AG10803 (cell line): ENCODE results near the gene ERRFI1.
"Not testable (repeated sequence)": the region's sequence is repeated elsewhere in the genome, so short reads cannot be mapped to it uniquely, and the experiment has no call there.

Experiments used
- DNase-seq: peaks from one replicate; pipeline ENCODE4 v3.0.0; 2010; ENCODE audit warnings: low read depth
- H3K4me3 ChIP-seq: 2 replicates; pipeline ENCODE4 v1.5.1; 2011; ENCODE audit warnings: mild to moderate bottlenecking, low read length, control low read depth
- CTCF ChIP-seq: conservative IDR thresholded peaks from 2 replicates; pipeline ENCODE4 v1.5.1; 2011; ENCODE audit warnings: mild to moderate bottlenecking, low read length, control low read depth, inconsistent platforms

The ERRFI1 gene

GRCh38 chr1:7967196-7967595 lies 58.9 kb downstream of the ERRFI1 start:
- no peak overlapping the region for H3K4me3 ChIP-seq
- no peak for TF ChIP-seq CTCF
- no peak for DNase-seq

- no peak for TF ChIP-seq CTCF
- no peak overlapping the region for H3K4me3 ChIP-seq
- no peak for DNase-seq
Measured at GRCh38 chr1:7964476-7964875, 61.6 kb downstream of the ERRFI1 start.

GRCh38 chr1:7963841-7964240 lies 62.3 kb downstream of the ERRFI1 start:
- not testable (repeated sequence) for H3K4me3 ChIP-seq, DNase-seq

GRCh38 chr1:7963378-7963730 lies 62.8 kb downstream of the ERRFI1 start:
- not testable (repeated sequence) for DNase-seq, H3K4me3 ChIP-seq

GRCh38 chr1:7962636-7963377 lies 63.3 kb downstream of the ERRFI1 start:
- peak overlapping the region; percentile 86 for H3K4me3 ChIP-seq
- no peak for DNase-seq
- no peak for TF ChIP-seq CTCF

- peak overlapping the region; percentile 86 for H3K4me3 ChIP-seq
- no peak for TF ChIP-seq CTCF
- DNase-seq: no peak
Measured at GRCh38 chr1:7962014-7962335, 64.1 kb downstream of the ERRFI1 start.
